ENCODE data around the gene KCNH6.

Gene KCNH6

GRCh38 chr17:63549946-63550816 lies 27.0 kb downstream of the KCNH6 start, which contains the start of gene DCAF7:
DCAF7 (plus strand) TSS chr17:63550477; CDS start chr17:63550678, 201 bp downstream.
- DNase-seq = peak; percentile 93 to 100 (median 98)

DNA sequence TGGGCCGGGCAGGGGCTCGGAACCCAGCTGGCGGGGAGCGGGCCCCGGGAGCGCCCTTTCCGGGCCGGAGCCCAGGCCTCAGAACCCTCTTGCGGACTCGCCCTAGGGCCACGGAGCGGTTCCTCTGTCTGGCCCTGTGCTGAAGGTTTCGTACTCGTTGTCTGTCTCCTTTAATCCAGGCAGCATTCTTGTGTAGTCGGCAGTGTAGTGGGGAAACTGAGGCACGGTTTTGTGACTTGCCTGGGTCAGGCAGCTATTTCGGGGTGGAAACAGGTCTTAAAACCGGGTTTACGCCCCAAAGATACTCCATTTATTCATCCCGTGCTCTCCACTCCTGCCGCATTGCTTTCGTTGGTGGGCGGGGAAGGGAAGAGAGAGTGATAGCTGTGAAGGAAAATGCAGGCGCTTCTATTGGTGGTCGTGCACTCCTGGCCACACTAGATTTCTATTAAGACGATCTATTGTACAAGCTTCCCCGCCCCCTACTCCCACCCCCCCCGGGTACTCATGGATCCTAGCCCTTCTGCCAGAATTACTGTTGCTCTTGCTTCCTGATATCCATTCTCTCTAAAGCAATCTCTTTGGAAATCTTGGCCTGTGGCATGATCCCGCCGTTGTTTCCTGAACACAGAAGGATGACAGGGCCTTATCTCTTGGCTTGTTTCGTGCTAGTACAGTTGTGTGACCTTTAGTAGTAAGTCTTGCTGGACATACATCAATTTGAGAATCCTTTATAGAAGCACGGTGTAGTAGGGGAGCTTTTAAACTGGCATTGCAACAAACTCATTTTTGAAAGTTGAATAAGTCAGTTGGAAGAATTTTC lies 27.9 kb downstream of the KCNH6 start:
- DNase-seq = peak in 5 of 56 donors; percentile 12 to 65 (median 33)

DNA sequence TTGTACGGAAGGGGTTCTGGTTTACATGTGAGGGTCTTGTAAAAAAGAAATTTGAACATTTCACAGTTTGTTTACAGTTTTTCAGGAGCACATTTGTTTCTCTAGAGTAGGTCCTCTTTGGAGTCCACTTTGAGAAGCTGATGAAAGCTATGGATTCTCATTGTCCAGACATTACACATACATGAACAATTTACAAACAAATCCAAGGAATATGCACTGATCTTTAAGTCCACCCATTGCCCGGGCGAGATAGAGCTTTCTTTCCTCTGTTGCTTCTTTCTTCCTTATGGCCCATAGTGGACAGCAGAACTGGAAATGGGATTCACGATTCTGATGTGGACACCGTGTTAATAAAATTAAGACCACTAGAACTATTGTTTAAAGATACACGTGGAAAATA lies 29.1 kb downstream of the KCNH6 start:
- no peak for DNase-seq

DNA sequence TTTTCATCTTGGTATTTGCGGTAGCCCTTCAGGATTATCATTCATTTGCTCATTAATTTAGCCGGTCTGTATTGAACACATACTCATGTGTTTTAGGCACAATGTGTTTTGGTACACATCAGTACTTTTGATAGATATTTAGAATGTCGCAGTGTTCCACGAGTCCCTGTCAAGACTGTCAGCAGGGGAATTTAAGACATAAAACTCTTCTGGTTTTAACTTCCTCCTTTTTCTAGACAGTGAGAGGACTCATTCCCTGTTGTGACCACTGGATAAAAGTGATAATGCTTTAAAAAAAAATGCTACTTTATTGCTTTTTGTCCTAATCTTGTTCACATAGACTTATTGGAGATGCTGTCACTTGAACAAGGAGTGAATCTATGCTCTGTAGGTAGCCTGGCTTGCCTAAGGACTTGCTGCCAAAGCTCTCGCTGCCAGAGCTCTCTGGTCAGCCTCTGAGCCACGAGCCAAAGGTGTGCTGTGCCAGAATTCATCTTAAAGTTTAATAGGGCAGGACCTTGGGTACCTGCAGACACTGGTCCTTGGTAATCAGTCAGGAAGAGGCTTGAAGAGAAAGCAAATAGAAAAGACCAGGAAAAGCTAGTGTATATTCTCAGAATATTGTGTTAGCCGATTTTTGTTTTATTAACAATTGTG lies 32.5 kb downstream of the KCNH6 start:
- no peak for DNase-seq

DNA sequence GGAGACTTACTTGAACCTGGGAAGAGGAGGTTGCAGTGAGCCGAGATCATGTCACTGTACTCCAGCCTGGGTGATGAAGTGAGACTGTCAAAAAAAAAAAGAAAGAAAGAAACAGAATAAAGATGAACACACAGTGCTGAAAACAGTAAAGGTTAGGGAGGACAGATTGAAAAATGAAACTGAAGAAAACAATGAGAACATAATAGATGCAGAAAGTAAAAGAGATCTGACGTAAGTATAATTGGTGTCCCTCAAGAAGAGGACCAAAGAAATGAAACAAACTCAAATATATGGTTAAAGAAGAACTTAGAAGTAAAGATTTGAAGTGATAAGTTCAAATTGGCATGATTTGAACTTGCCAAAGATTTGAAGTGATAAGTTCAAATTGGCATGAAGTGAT lies 34.3 kb downstream of the KCNH6 start:
- no peak for DNase-seq

GRCh38 chr17:63558441-63558840 lies 35.3 kb downstream of the KCNH6 start:
- DNase-seq = no peak

DNA sequence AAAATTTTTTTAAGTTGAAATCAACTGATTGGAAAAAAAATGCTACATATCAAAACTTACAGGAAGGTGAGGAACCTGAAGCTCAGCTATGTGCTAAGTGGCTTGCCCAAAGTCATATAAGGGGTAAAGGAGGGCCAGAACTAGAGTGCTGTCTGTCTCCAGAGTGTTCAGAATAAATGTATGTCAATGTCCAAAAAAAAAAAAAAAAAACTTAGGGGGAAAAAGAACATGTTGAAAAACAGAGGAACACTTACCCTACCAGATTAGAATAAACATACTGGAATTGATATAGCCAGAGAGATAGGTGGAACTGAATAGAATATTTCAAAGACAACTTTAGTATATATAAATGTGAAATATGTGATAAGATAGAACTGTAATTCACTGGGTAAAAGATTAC lies 38.7 kb downstream of the KCNH6 start:
- DNase-seq = no peak

GRCh38 chr17:63563339-63563738 lies 40.2 kb downstream of the KCNH6 start:
- no peak for DNase-seq

DNA sequence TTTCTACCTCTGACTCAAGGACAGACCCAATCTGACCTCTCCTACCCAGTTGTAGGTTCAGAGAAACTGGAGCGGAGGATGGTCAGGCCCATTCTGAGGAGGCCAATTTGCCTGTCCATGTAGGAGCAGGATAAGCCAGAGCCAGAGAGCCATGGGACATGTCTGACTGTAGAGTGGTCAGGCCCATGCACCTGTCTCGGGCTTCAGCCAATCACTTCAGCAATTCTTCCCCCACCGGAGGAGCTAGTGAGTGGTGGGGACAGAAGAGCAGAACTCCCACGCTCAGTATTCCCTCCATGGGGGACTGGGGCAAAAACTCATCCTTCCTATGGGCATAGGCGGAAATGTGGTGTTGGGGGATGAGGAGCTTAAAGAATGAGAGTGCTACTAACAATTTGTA lies 41.4 kb downstream of the KCNH6 start:
- no peak for DNase-seq

GRCh38 chr17:63567229-63567628 lies 44.1 kb downstream of the KCNH6 start:
- DNase-seq = no peak

DNA sequence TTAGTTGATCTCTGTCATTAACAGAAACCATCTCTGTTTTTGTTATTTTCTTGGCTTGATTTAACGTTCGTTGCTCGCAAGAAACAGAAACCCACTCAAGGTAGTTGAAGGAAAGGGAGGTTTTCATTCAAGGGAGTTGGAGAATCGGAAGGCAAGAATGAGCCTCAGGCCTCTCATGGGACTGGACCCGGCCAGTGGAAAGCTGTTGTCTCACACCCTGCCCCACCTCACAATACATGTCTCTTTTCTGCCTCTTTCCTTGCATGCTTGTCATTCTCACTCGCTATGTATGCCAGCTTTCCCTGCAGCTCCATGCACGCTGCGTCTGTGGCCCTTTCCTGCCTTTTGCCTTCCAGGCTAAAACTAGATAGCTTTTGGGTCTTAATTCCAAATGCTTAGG lies 45.4 kb downstream of the KCNH6 start:
- DNase-seq = no peak

DNA sequence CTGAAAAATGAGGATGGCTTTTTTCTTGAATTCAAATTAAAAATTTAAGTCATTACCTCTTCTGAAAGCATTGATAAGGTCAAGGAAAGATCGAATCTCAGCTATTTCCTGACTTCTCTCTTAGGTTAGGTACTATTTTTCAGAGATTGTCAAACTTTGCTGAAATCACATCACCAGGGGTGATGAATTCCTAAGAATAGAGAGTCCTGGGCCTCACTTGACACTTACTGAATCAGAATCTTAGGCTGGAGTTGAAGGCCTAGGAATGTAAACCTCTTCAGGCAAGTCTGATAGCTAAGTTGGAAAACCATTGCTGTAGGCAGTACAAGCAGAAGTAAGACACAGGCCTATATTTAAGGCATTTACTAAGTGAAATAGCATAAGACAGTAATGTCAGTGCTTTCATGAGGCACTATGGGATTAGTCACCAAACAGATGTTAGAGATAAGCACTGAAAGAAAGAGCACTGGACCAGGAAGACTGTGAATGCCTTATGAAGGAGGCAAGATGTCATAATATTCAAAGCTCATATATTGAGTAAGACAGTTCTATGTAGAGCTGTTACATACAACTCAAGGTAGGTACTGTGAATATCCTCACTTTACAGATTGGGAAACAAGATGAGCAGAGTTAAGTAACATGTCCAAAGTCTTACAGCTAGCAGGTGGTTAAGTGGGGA lies 48.6 kb downstream of the KCNH6 start:
- no peak for DNase-seq

- DNase-seq = no peak
Observed at GRCh38 chr17:63573634-63574033, 50.5 kb downstream of the KCNH6 start.

- DNase-seq = no peak
Observed at GRCh38 chr17:63578027-63578768, 55.0 kb downstream of the KCNH6 start.

- no peak for DNase-seq
Observed at GRCh38 chr17:63578769-63579111, 55.6 kb downstream of the KCNH6 start.

DNA sequence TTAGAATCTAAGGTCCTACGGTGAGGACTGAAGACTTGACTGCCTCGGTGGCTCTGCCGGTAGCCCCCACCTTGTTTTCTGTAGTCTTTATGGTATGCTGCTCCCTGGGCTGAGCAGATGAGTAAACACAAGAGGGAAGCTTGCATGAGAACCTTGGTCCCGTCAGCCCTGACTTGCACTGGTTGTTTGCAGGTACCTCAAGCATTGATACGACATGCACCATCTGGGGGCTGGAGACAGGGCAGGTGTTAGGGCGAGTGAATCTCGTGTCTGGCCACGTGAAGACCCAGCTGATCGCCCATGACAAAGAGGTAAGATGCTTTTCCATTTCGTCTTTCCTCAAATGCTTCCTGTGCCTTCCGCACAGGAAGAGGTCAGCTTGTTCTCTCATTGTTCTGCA lies 56.5 kb downstream of the KCNH6 start:
- no peak for DNase-seq

DNA sequence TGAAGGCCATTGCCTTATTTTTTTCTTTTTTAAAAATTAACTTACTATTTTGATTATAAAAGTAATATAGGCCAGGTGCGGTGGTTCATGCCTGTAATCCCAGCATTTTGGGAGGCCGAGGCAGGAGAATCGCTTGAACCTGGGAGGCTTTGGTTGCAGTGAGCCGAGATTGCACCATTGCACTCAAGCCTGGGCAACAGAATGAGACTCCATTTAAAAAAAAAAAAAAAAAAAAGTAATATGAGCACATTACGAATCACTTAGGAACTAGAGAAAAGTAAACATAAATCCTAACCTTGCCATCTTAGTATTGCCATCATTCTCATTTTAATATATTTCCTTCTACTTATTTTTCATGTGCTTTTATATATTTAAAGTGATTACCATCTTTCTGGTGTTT lies 64.6 kb downstream of the KCNH6 start:
- no peak for DNase-seq

DNA sequence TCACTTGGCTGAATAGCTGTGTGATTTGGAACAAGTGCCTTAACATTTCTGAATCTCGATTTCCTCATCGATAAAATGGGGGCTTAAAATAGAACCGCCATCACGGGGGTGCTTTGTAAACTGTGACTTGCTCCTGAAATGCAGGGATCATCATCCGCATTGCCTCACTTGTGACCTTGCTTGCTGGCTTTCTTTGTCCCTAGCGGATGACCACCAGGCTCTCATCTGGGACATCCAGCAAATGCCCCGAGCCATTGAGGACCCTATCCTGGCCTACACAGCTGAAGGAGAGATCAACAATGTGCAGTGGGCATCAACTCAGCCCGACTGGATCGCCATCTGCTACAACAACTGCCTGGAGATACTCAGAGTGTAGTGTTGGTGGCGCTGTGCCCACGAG lies 65.6 kb downstream of the KCNH6 start:
- DNase-seq = no peak

- DNase-seq = no peak
Observed at GRCh38 chr17:63589646-63590045, 66.5 kb downstream of the KCNH6 start.

DNA sequence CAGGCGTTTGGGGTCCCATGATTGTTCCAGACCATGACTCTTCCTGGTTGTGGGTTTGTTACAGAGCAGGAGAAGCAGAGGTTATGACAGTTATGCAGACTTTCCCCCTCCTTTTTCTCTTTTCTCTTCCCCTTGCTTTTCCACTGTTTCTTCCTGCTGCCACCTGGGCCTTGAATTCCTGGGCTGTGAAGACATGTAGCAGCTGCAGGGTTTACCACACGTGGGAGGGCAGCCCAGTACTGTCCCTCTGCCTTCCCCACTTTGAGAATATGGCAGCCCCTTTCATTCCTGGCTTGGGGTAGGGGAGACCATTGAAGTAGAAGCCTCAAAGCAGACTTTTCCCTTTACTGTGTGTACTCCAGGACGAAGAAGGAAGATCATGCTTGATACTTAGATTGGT lies 69.6 kb downstream of the KCNH6 start:
- no peak for DNase-seq

DNA sequence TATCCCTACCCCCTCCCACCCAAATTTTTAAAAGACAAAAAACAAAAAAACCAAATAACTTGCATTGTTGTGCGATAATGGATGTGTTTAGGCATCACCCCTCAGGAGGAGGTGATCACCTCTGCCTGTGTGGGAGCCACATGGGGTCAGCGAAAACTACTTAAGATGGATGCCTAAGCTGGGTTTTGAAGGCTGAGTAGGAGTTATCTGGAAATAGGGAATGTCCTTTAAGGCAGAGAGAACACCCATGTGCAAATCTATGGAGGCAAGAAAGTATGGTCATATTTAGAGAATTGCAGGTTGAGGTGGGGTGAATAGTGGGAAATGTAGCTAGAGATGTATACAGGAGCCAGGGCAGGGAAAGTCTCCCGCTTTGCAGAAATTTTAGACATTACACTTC lies 72.0 kb downstream of the KCNH6 start:
- DNase-seq = no peak

Data from amygdala (tissue), 56 donors.